ENCODE results near the gene TM9SF4. TPM values are rescaled to one million over a fixed set of nuclear protein-coding genes. Genes with fewer than 3 reads are reported as not detected.

Gene TM9SF4
- polyA plus RNA-seq, 3 donors: 49.7 to 78.5 (median 78.3) TPM

GRCh38 chr20:32163951-32164350 is 54.4 kb downstream of the TM9SF4 start:
- no peak for DNase-seq
- H3K9ac ChIP-seq (ENCODE audit: insufficient read depth, low read length, poor library complexity, severe bottlenecking): no peak overlapping the region
- no peaks in the 10 kb centered on the region for H3K9me3 ChIP-seq (replicated peaks in 1 of 2; ENCODE audit: control insufficient read depth in 1 of 2, insufficient read depth in 1 of 2, low read length in 2 of 2)
- H3K36me3 ChIP-seq (replicated peaks in 1 of 2; ENCODE audit: control insufficient read depth in 1 of 2, insufficient read depth in 2 of 2, low read length in 2 of 2): peaks cover 73 to 87% of the 10 kb centered on the region in 2 donors
- Mint-ChIP-seq H3K4me1 (peaks cover 19% of the 10 kb centered on the region), H3K36me3 (peaks cover 78 to 88% of the 10 kb centered on the region in 2 donors), H3K27ac (peak overlapping the region in 5 of 7 donors; percentile 37 to 68 (median 62)), H3K27me3 (ENCODE audit: low read depth in 3 of 3) (peaks cover 0 to 6% (median 0%) of the 10 kb centered on the region in 3 donors), H3K9me3 (no peaks in the 10 kb centered on the region), H3K4me3 (no peak overlapping the region)
- WGBS (ENCODE audit: insufficient coverage): 88% methylated on average over 2 of the region's 5 CpGs
- no peak overlapping the region for H2AFZ ChIP-seq (ENCODE audit: insufficient read depth, low read depth, low read length, poor library complexity, severe bottlenecking)
- intact Hi-C loops (cut with micrococcal nuclease): no loop called here
- H3K79me2 ChIP-seq (ENCODE audit: insufficient read depth, low read length): no peaks in the 10 kb centered on the region
- H4K20me1 ChIP-seq (ENCODE audit: insufficient read depth, low read length): peaks cover 33% of the 10 kb centered on the region
- no peak overlapping the region for H3K4me2 ChIP-seq (replicated peaks; ENCODE audit: extremely low read depth, low read length, poor library complexity, severe bottlenecking)
- H3K4me3 ChIP-seq (replicated peaks in 1 of 3; ENCODE audit: low read depth in 2 of 3, low read length in 3 of 3): no peak overlapping the region
- no peak for TF ChIP-seq CTCF (IDR thresholded peaks at IDR 0.05)
- H3K27ac ChIP-seq (ENCODE audit: low read depth in 1 of 2, low read length in 2 of 2): peak overlapping the region in 1 of 2 donors; percentile 12
- peaks cover 3 to 10% of the 10 kb centered on the region in 2 donors for H3K4me1 ChIP-seq (ENCODE audit: control insufficient read depth in 1 of 2, insufficient read depth in 2 of 2, low read length in 2 of 2)
- no peaks in the 10 kb centered on the region for H3K27me3 ChIP-seq (ENCODE audit: control insufficient read depth in 2 of 2, insufficient read depth in 2 of 2, low read length in 2 of 2)

GRCh38 chr20:32164984-32165735 is 55.6 kb downstream of the TM9SF4 start:
- Mint-ChIP-seq H3K4me1 (peaks cover 10% of the 10 kb centered on the region), H3K9me3 (no peaks in the 10 kb centered on the region), H3K36me3 (peaks cover 66 to 76% of the 10 kb centered on the region in 2 donors), H3K27me3 (ENCODE audit: low read depth in 3 of 3) (peaks cover 0 to 6% (median 0%) of the 10 kb centered on the region in 3 donors), H3K4me3 (no peak overlapping the region), H3K27ac (peak overlapping the region in 4 of 7 donors; percentile 59 to 74 (median 68))
- no peak overlapping the region for H3K4me2 ChIP-seq (replicated peaks; ENCODE audit: extremely low read depth, low read length, poor library complexity, severe bottlenecking)
- DNase-seq: no peak
- TF ChIP-seq CTCF (IDR thresholded peaks at IDR 0.05): no peak
- H3K4me3 ChIP-seq (replicated peaks in 1 of 3; ENCODE audit: low read depth in 2 of 3, low read length in 3 of 3): no peak overlapping the region
- no peaks in the 10 kb centered on the region for H3K79me2 ChIP-seq (ENCODE audit: insufficient read depth, low read length)
- no peak overlapping the region for H3K9ac ChIP-seq (ENCODE audit: insufficient read depth, low read length, poor library complexity, severe bottlenecking)
- 95% methylated on average over 17 of the region's 21 CpGs for WGBS (ENCODE audit: insufficient coverage)
- H3K27me3 ChIP-seq (ENCODE audit: control insufficient read depth in 2 of 2, insufficient read depth in 2 of 2, low read length in 2 of 2): no peaks in the 10 kb centered on the region
- peaks cover 33% of the 10 kb centered on the region for H4K20me1 ChIP-seq (ENCODE audit: insufficient read depth, low read length)
- H3K4me1 ChIP-seq (ENCODE audit: control insufficient read depth in 1 of 2, insufficient read depth in 2 of 2, low read length in 2 of 2): no peaks in the 10 kb centered on the region
- intact Hi-C loops (cut with micrococcal nuclease): no loop called here
- H2AFZ ChIP-seq (ENCODE audit: insufficient read depth, low read depth, low read length, poor library complexity, severe bottlenecking): no peak overlapping the region
- H3K9me3 ChIP-seq (replicated peaks in 1 of 2; ENCODE audit: control insufficient read depth in 1 of 2, insufficient read depth in 1 of 2, low read length in 2 of 2): no peaks in the 10 kb centered on the region
- peak overlapping the region in 1 of 2 donors; percentile 12 for H3K27ac ChIP-seq (ENCODE audit: low read depth in 1 of 2, low read length in 2 of 2)
- peaks cover 61 to 75% of the 10 kb centered on the region in 2 donors for H3K36me3 ChIP-seq (replicated peaks in 1 of 2; ENCODE audit: control insufficient read depth in 1 of 2, insufficient read depth in 2 of 2, low read length in 2 of 2)
